Measurements from ENCODE around the gene GPX3.

The GPX3 gene

DNA sequence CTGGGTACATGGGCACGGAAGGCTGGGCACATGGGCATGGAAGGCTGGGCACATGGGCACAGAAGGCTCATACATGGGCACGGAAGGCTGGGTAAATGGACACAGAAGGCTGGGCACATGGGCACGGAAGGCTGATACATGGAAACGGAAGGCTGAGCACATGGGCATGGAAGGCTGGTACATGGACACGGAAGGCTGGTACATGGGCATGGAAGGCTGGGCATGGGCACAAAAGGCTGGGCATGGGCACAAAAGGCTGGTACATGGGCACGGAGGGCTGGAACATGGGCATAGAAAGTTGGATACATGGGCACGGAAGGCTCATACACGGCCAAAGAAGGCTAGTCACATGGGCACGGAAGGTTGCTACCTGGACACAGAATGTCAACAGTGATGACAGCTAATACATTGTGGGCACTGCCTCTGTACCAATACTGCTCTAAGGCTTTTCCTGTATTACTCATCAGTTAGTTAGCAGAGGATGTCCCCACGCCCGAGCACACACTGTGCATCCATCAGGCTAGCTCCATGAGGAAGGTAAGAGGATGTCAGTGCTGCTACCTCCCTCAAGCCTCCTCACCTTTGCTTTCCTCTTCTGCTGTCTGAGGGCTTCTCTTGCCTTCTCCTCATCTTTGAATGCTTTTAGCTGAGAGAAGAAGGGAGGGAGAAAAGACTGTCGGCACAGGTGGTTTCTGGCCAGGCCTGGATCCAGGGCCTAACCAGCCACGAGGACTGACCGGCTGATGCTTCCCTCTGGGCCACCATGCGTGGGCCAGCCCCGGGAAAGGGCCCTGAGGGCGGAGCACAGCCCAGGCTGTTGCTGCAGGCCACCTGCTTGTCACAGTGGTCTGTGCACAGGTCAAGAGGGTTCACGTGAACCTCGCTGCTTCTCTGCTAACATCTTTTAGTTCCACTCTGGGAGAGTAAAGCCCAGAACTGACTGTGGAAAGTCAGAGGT, 14.3 kb downstream of the GPX3 start:
- no peak for DNase-seq (ENCODE audit: low read depth)

DNA sequence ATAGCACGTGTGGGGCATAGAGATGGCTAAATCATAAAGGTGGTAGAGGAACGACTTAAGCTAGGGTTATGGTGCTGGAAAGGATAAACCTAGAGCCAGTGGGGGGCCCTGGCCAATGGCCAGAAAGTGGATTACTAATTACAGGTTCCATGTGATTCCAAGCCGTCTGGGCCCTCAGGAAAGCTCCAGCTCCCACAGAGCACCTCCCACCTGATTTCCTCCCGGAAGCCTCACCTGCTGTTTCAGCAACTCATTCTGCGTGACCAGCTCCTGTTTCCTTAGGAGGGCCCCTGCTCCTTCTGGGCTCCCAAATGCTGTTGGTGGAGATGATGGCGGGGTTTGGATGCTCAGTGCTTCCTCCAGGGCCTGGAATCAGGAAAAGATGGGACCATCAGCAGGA, 16.2 kb downstream of the GPX3 start:
- DNase-seq (ENCODE audit: low read depth), result no peak

DNA sequence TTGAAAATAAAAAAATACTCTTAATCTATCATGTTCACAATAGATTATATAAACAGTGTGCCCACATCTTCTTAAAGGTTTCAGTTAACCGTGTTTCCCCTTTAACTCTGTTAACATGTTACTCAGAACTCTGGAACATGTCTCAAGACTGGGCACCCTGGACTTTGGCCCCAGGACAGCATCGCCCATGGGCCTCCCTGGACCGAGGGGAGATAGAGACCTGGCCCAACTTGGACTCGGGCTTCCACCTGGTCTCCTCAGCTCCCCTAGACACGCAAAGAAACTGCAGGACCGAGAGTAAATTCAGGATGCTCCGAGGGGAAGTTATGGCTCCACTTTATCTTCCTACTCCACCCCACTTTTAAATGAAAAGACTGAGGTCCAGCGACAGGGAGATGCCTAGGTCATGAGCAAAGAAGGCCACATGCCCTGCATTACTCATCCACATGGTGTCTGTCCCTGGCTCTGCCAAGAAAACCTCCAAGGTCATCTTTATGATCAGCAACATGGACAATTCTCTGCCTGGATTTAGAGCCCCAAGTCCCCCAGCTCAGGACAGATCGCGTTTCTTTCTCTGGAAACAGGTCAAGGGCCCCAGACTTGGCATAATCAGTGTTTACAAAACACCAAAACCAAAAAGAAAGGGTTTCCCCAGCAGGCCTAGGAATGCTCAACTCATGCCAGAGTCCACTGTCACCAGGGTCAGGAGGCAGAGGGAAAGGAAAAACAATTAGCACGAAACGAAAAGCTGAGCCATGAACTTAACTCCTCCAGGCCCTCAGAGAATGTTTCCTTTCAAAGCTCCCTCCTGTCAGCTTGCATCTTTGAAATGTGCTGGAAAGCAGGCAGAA, 17.4 kb downstream of the GPX3 start:
- no peak for DNase-seq (ENCODE audit: low read depth)

DNA sequence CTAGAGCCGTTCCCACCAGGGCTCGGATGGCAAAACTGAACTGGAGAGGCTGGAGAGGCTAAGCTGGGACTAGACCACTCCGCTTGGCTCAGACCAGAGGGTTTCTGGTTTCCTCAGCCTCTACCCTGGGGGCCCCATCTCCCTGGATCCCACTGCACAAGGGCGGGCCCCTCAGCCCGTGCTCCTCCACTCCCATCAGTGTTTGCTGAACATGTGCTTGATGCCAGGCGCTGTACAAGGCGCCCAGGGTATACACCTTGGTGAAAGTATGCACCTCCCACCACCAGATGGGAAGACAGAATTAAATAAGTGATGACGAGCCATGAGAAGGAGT, 18.0 kb downstream of the GPX3 start:
- DNase-seq (ENCODE audit: low read depth), result no peak

DNA sequence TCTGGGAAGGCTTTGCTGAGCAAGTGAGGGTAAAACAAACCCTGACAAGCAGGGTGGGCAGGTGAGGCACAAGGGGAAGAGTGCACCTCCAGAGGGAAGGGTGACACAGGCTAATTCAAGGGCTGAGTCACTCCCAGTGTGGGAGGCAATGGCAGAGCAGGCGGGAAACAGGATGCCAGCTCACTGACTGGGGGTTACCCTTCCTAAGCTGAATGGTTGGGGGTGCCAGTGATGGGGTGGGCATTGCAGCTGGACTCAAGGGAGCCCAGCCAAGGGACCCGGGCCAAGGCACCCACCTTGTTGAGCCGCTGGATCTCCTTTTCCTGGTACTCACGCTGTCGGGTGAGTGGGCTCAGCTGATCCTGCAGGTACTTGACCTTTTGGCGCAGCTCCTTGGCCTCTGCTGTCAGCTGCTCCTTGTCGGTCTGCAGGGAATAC, 18.4 kb downstream of the GPX3 start:
- no peak for DNase-seq (ENCODE audit: low read depth)

DNA sequence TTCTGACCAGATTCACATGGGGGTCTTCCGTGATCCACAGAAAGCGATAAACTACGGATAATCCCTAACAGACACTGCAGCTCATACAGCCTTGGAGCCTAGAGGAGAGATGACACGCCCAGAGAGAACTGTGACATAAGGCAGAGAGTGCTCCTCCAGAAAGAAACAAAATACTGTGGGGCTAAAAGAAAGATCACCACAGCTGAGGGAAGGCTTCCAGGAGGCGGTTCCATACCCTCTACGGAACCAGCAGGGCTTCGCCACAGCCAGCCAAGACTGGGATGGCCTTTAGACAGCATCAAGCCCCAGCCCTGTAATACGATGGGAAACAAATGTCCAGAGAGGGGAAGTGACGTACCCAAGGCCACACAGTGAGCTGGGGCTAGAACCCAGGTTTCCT, 19.3 kb downstream of the GPX3 start:
- no peak for DNase-seq (ENCODE audit: low read depth)

DNA sequence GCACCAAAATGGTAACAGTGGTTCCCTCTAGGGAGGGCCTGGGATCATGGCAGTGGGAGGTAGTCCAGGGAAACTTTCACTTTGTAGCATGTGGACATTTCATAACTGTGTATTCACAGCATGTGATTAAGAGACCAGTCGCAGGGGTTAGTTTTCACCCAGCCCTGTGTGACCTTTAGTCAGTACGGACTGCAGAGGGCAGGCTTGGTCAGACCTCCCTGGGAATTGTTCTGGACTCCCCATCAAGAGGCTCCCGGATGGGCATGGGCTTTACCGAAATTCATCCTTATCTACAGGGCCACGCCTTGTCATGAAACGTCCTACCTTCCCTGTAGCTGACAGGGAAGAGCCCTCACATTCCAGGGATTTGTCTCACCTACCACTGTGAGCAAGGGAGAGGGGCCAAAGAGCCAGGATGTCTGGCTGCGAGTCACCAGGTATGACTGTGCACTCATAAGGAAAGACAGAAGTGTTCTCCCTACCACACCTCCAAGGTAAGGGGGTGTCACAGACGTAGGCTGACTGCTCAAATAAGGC, 19.9 kb downstream of the GPX3 start:
- DNase-seq (ENCODE audit: low read depth), result no peak

DNA sequence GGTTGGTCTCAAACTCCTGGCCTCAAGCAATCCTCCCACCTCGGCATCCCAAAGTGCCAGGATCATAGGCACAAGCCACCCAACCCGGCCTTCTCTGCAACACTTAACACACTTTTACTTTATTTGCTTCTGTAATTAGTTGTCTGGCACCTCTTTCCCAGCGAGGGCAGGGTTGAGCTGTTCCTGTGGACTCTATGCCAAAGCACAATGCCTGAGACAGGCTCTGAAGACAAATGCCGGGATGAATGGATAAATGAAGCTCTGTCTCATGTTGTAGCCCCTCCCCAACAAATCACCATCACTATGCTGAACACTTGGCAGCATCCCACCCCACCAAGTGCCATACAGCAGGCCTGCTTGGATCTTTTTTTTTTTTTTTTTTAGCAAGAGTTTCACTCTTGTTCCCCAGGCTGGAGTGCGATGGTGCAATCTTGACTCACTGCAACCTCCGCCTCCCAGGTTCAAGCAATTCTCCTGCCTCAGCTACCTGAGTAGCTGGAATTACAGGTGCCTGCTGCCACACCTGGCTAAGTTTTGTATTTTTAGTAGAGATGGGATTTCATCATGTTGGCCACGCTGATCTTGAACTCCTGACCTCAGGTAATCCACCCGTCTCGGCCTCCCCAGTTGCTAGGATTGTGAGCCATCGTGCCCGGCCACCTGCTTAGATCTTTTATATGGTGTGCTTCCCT, 21.3 kb downstream of the GPX3 start:
- DNase-seq (ENCODE audit: low read depth), result no peak

DNA sequence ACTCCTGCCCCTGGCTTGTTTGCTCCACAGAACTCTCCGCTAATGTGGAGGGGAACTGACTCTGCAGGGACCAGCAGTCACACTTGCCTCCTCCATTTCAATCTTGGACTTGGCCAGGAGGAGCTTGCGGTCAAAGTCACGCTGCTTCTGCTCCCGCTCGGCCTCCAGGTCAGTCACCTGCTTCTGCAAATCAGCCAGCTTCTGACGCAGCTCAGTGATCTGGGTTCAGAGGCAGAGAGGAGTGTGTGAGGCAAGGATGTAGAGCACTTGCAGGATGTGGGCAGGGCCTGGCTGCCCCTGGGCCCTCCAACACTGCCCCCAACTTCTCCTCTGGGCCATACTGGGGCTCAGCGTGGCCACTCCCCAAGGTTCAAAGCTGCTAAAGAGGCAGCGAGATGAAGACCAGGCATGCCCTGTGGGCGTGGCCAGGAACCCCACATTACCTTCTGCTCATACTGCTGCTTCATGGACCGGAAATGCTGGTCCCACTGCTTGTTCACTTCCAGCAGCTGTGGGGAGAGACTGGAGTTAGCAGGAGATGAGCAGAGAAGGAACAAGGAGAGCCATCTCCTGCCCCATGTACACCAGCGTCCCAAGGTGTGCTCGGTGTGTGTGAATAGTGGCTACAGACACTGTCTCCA, 22.2 kb downstream of the GPX3 start:
- DNase-seq (ENCODE audit: low read depth), result no peak

DNA sequence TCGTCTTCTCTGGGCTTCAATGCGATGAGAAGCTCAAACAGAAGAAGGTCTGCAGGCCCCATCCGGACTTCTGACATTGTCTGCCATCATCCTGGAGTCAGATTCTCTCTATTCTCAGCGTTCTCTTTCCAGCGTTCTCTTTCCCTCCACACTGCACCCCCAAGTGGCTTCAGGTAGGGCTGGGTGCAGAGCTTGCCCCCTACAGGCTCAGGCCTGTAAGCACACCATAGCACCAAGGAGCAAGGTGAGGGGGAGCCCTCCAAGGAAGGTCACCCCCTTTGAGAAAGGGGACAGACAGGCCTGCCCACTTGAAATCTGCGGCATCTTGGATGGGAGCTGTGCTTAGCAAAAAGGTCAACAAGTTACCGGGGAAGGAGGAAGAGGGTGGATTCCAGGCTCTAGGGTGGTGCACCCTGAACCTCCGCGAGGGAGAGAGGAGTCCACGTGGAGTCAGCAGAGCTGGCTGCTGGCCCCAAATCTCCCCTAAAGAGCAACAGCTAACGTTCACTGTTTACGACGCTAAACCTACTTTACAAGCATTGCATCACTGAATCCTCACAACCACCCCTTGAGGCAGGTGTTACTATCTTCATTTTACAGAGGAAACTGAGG, 27.5 kb downstream of the GPX3 start:
- DNase-seq (ENCODE audit: low read depth), result no peak

DNA sequence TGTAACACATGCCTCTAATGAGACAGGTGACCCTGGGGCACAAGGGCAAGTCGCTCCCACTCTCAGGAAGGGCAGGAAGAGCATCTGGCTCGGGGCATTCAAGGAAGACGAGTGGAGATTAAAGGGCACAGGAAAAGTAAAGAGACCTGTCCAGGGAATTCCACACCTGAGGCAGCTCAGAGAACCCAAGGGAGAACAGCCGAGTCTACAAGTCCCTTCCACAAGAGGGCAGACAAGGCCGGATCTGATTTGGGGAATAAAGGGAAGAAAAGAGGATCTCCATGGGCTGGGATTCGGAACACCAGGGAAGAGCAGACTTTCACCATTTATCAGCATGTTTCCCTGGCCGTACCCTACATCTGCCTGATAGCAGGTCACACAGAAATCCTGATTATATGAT, 28.1 kb downstream of the GPX3 start:
- DNase-seq (ENCODE audit: low read depth), result no peak

DNA sequence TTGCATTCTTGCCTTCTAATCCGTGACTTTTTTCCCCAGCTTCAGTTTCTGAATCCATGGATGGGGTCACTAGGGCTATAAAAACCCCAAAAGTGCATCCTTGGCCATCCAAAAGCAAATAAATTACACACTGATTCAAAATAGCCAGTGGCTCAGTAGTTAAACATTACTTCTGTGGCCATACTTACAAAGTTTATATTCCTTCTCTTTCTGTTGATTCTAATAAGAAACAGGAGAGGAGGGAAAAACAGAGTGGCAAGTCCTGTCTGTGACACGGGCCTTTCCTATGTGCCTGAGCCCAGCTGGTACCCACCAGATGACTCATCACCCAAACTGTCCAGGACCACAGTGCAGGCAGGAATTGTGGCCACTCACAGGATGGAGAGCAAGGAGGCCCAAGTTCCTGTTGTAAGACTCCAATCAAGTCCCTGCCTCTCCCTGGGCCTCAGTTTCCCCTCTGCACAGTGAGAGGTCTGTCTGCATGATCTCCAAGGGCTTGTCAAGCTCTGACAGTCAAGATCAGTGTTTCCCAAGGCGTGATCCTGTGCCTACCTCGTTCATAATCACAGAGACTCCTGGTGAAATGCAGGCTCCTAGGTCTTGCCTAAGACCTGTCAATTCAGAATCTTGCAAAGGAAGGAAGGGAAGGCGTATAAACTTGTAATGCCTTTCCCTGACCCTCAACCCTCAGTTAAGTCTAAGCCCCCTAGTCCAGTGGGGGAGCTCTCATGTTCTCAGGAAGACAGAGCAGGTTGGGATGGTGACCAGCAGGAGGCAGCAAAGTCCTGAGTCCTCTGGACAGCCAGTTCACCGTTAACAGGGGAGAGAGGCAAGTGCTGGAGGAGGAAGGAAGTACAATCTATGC, 30.9 kb downstream of the GPX3 start:
- DNase-seq (ENCODE audit: low read depth), result peak; percentile 66

DNA sequence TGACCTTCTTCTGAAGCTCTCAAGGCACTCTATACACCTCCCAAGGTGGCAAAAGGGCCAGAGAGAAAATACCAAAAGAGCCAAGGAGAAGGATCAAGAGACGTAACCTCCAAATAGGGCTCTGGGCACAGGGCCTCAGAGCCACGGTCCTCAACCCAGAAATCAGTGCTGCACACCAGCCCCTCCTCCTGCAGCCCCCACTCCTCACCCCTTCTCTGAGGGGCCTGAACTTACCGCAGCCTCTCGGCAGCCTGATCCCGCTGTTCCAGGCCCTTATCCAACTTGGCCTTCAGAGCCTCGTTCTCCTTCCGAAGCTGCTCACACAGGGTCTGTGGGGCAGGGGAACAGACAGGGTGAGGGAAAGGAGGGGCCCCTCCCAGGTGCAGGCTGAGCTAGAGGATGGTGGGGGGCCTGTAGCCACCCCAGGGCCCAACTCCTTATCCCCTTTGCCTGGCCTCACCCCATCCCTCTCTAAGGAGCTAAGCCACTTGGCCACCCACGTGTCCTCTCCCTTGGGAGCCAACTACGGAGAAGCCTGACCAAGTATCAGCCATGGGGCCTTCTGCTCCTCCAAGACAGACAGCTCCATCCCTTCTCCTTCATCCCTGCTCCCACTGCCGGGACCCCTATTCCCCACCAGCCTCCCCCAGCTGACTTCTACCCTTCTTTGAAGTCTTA, 31.7 kb downstream of the GPX3 start:
- DNase-seq (ENCODE audit: low read depth), result no peak

DNA sequence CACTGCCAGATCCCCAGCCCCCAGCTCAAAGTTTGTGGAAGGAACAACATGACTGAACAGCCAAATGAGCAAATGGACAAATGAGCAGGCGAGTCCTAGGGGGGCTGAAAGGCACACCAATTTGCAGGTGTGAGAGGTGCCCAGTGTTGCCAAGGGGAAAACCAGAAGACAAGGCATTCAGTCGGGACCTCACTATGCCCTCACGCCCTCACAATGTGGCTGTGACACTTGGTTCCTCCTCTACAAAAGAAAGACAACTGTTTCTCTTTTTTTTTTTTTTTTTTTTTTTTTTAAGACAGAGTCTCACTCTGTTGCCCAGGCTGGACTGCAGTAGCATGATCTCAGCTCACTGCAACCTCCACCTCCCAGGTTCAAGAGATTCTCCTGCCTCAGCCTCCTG, 32.4 kb downstream of the GPX3 start:
- DNase-seq (ENCODE audit: low read depth), result no peak

DNA sequence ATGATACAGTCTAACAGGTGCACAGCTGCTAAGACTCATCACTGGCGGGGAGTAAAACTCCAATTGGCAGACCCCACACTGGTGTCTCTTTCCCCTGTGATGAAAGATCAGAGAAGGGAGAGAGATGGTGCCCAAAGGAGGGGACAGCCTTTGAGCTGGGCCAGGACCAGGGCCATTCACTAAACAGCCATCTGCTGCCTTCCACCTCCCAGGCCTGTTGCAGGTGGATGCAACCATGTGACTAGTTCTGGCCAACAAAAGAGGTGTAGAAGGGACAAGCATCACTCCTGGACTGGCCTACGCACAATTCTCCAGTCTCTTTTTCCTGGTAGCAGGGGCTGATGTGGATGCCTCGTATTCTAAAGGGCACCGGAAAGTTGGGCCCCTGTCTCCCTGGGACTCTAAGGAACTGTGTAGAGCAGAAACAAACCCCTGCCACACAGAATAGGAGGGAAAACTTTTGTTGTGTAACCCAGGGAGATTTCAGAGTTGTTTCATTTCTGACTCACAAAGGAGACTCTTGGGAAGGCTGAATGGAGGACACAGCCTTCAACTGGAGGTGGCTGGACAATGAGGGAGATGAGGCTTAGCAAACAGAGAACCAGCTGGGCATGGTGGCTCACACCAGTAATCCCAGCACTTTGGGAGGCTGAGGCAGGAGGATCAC, 33.5 kb downstream of the GPX3 start:
- DNase-seq (ENCODE audit: low read depth), result no peak

DNA sequence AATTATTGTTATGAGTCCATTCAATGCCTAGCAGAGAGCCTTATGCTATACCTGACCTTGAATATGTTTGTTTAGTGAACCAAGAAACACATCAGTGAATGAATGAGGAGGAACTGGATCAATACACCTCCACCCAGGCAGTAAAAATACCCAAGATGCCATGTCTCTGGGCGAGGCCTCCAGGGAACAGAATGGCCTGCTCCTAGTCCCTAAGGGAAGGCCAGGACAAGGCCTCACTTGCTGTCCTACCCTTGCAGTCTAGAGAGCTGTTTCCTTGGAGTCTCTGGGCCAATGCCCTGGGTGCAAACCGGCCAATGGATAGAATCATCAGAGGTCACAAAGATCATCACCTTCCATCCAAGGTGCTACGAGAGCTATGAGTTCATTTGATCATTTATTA, 34.3 kb downstream of the GPX3 start:
- no peak for DNase-seq (ENCODE audit: low read depth)

DNA sequence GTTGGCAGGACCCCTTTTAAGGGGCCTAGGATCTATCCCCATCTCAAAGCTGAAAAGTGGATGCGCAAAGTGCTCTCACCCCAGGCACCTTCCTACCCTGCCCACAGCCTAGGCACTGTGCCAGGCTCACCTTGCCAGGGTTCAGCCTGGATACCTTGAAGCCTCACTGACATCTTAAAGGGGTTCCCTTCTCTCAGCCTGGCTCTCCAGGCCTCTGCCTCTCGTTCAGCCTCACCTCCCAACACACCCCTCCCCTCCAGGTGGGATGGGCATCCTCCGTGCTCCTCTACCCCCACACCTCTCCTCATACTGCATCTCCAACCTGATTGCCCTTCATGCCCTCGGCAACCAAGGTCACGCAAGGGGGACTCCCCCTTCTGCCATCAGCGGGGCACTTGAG, 34.9 kb downstream of the GPX3 start:
- DNase-seq (ENCODE audit: low read depth), result no peak

DNA sequence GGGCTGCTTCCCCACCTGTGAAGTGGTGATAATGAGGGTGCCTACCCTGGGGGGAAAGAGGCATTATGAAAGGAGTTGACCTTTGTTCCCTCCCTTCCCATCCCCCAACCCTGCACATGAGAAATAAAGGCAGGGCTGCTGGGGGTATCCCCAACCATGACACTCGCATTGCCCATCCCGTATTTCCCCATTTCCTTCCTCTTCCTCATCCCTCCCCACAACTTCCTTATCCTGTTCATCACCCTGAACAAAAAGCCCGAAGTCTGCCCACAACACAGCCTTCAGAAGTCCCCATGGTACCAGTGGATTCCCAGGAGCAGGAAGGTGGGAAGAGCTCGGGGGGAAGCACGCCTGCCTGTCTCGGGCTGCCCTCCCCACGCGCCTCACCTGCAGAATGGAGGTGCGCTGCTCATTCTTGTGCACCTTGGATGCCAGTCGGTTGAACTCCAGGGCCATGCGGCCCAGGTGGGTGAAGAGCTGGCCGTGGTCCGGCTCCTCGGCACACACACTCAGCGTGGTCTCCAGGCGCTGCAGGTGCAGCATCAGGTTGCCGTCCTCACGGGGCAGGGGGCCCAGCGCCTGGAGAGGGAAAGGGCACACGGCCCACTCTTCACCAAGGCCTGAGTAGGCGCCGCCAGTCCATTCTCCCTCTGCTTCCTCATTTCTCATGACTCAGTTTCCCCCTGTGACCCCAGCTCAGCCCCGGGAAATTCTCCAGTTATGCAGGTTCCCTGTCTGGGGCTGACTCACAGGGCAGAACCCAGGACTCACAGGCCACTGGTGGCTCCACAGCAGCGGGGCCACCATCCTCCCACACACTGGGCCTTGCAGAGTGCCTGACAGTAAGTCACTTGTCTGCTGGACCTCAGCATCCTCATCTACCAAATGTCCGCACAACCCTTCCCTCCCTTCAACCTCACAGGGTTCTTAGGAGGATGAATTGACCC, 36.3 kb downstream of the GPX3 start:
- DNase-seq (ENCODE audit: low read depth), result no peak

Measured in CMK (cell line).